Cardiac muscle cell (in vitro differentiated cells and primary cell): ENCODE results near the gene TBCD. TPM values are rescaled to one million over a fixed set of nuclear protein-coding genes. Genes with fewer than 3 reads are reported as not detected.

Experiments
- DNase-seq, 2 donors: peaks; one replicate each; pipeline versions ENCODE4 v3.0.0 to v3.0.0-alpha.2; 2010 to 2017; ENCODE audit warnings: low read depth in 1 of 2, low spot score in 1 of 2
- H3K27ac ChIP-seq: fragments of 200-600 bp; sonication (generic); 2 replicates; pipeline ENCODE4 v1.5.1; 2016
- H3K27me3 ChIP-seq: fragments of 200-600 bp; sonication (generic); 2 replicates; pipeline ENCODE4 v1.6.0; 2016; ENCODE audit warnings: control low read depth
- H3K36me3 ChIP-seq: fragments of 200-600 bp; sonication (generic); 2 replicates; pipeline ENCODE4 v1.5.1; 2016; ENCODE audit warnings: control low read depth
- H3K4me1 ChIP-seq: fragments of 200-600 bp; sonication (generic); 2 replicates; pipeline ENCODE4 v1.8.1; 2017; ENCODE audit warnings: low read depth, mild to moderate bottlenecking, mixed run types
- H3K4me3 ChIP-seq: fragments of 200-600 bp; sonication (generic); 2 replicates; pipeline ENCODE4 v1.5.1; 2016; ENCODE audit warnings: mild to moderate bottlenecking
- H3K9me3 ChIP-seq: fragments of 200-600 bp; sonication (generic); 2 replicates; pipeline ENCODE4 v1.5.1; 2017; ENCODE audit warnings: low read depth, mild to moderate bottlenecking, control low read depth
- polyA plus RNA-seq: library from polyadenylated mRNA; unstranded; fragments of >200 nt; fragmentation: Nextera tagmentation; extraction: Ambion mirVana; gene quantifications from 2 replicates; pipeline ENCODE4 v1.2.1, GENCODE V29; 2016
- total RNA-seq: library from RNA; depleted of rRNA; stranded (reverse); fragments of >200 nt; gene quantifications from 2 replicates; pipeline ENCODE4 v1.2.3, GENCODE V29; 2016
- TF ChIP-seq, protein P1 (sequence below): IDR thresholded peaks from 2 replicates; pipeline ENCODE4 v1.5.1; 2012; ENCODE audit warnings: low read depth, mild to moderate bottlenecking, low read length

TBCD gene
- total and polyA plus RNA-seq, 2 experiments from 2014 or later, result 55.7 to 66.0 TPM

DNA sequence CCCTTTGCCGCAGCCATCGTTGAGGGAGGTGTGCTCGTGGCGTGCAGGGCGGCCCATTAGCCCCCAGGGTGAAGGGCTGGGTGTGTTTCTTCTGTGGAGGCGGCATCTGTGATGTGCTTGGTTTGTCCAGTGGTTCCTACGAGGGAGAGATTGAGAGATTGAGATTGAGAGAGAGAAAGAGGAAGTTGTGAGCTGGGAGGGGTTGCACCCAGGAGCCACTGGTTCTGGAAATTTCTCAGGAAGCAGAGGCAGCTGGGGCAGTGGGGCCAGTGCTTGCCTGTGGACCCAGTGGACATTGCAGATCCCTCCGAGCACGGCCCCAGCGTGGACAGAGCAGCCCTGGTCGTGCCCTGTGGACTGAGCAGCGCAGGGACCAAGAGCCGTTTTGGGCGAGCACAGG, 160.0 kb downstream of the TBCD start:
- Histone ChIP-seq H3K9me3 (no peaks in the 10 kb centered on the region), H3K4me1 (no peaks in the 10 kb centered on the region)
- no peak for DNase-seq

DNA sequence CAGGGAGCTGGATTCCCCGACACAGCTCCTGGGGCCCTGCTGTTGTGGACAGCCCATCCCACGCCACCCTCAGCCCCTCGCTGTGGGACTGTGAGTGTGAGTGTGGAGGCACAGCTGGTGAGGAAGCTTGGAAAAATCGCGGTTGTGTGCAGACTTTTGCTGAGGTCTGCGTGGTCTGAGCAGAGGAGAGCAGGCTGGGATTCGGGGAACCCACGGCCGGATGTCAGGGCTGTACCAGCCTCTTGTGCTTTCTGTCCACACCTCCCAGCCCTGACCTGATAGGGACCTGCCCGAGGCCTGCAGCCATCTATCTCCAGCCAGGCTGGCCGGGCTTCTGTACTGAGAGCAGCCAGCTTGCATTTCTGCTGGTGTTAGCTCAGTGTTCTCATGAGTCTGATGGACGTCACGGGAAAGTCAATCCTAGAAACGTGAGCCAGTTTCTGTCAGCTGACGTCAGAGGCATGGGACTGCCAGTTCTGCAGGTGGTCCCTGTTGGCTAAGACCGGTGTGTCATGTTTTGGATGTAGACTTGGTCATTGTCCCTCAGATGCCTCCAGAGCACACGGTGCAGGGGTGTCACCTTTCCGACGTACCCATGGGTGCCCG, 160.7 kb downstream of the TBCD start:
- Histone ChIP-seq H3K4me1 (no peaks in the 10 kb centered on the region), H3K9me3 (no peaks in the 10 kb centered on the region), H3K27me3 (no peaks in the 10 kb centered on the region), H3K27ac (no peak overlapping the region), H3K4me3 (no peak overlapping the region), H3K36me3 (no peaks in the 10 kb centered on the region)
- peak in 1 of 2 donors; percentile 39 for DNase-seq
- TF ChIP-seq, protein P1, sequence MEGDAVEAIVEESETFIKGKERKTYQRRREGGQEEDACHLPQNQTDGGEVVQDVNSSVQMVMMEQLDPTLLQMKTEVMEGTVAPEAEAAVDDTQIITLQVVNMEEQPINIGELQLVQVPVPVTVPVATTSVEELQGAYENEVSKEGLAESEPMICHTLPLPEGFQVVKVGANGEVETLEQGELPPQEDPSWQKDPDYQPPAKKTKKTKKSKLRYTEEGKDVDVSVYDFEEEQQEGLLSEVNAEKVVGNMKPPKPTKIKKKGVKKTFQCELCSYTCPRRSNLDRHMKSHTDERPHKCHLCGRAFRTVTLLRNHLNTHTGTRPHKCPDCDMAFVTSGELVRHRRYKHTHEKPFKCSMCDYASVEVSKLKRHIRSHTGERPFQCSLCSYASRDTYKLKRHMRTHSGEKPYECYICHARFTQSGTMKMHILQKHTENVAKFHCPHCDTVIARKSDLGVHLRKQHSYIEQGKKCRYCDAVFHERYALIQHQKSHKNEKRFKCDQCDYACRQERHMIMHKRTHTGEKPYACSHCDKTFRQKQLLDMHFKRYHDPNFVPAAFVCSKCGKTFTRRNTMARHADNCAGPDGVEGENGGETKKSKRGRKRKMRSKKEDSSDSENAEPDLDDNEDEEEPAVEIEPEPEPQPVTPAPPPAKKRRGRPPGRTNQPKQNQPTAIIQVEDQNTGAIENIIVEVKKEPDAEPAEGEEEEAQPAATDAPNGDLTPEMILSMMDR, result no peak

More for the DNA sequence above, 160.0 kb downstream of the TBCD start:
- no peaks in the 10 kb centered on the region for H3K27me3 ChIP-seq
- no peak overlapping the region for H3K27ac ChIP-seq
- H3K36me3 ChIP-seq, result no peaks in the 10 kb centered on the region
- no peak overlapping the region for H3K4me3 ChIP-seq
- TF ChIP-seq, protein P1, result no peak

DNA sequence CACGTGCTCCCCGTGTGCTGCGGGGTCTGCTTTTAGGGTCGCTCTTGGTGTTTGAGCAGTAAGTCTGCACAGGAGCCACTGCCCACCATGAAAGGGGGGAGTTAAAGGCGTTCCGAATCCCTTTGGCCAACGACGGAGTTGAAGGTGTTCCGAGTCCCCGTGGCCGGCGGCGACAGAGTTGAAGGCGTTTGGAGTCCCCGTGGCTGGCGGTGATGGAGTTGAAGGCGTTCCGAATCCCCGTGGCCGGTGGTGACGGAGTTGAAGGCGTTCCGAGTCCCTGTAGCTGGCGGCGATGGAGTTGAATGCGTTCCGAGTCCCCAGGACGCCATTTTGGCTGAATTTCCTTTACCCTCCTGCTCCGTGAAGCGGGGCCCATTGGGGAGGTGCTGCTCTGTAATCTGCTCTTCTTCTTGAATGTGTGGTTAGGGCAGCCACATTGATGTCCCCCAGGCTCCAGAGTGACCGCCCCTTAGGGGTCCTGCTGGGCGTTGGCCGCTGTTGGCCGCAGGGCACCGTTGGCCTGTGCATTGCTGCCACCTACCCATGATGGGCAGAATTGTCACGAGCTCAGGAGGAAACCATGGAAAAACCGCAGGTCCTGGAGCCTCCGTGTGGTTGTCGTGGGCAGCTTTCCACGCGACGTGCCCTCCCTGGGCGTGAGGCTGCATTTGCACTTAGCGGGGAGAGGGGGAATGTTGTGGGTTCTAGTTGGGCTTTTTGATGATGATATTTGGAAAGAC, 161.6 kb downstream of the TBCD start:
- Histone ChIP-seq H3K4me3 (no peak overlapping the region), H3K27ac (no peak overlapping the region), H3K27me3 (no peaks in the 10 kb centered on the region), H3K36me3 (no peaks in the 10 kb centered on the region), H3K4me1 (no peaks in the 10 kb centered on the region), H3K9me3 (no peaks in the 10 kb centered on the region)
- TF ChIP-seq, protein P1, result no peak
- peak in 1 of 2 donors; percentile 28 for DNase-seq

DNA sequence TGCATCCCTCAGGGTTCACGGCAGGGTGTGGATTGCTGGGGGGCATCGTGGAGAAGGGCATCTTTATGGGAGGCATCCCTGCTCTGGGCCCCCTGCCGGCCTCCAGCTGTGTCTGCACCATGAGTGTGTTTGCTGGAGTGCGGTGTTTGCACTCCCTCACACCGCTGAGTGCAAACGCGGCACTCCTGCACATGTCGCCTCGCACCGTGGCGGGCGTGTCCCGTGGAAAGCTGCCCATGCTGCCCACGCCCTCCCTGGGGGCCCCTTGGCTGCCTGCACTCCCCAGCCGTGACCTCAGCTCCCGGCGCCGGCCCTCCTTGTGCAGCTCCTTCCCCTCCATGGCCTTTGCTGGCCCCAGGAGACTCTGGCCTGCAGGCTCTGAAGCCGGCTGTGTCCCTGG, 162.5 kb downstream of the TBCD start:
- Histone ChIP-seq H3K9me3 (no peaks in the 10 kb centered on the region), H3K27me3 (no peaks in the 10 kb centered on the region), H3K4me3 (no peak overlapping the region), H3K27ac (no peak overlapping the region), H3K36me3 (no peaks in the 10 kb centered on the region), H3K4me1 (no peaks in the 10 kb centered on the region)
- DNase-seq, result peak in 1 of 2 donors; percentile 7
- TF ChIP-seq, protein P1, result peak; percentile 42

DNA sequence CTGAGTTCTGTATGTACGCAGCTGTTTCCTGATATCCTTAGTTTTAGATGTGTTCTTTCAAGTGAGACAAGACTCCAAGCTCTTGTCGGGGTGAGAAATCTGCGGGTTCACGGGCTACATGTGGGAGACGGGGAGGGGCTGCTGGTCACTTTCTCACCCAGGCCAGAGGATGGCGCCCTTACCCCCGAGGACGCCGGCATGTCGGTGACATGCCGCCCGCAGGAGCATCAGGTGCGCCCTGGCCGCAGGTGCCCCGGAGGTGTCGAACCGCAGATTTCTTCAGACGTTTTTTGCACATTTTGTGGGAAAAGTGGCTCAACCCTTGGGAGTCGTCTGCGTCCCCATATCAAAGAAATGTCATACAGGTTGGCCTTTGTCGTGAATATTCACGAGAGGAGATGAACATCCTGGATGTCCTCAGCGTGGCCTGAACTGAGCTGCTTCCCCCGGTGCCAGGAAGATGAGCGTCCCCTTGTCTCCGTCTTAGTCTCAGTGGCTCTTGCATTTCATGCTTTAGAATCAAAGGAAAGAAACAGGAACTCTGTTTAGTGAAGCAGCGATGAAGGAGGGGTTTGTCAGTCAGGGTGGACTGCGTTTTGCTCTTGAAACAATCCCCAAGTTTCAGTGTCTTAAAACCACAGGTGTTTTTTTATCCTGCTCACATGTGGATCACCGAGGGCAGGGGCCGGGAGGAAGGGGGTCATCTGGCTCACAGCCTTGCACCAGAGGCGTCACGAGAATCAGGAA, 163.3 kb downstream of the TBCD start:
- TF ChIP-seq, protein P1, result peak; percentile 6
- Histone ChIP-seq H3K36me3 (no peaks in the 10 kb centered on the region), H3K4me3 (no peak overlapping the region), H3K27ac (no peak overlapping the region), H3K4me1 (no peaks in the 10 kb centered on the region), H3K9me3 (no peaks in the 10 kb centered on the region), H3K27me3 (no peaks in the 10 kb centered on the region)
- no peak for DNase-seq
